ENCODE data around the gene ZNF668.

The ZNF668 gene

GRCh38 chr16:31073970-31074813 lies at the start of gene ZNF668, which contains the start of gene ZNF646:
Gene ZNF668 (minus strand): TSS chr16:31074240. CDS start chr16:31064459, 9,781 bp downstream.
Gene ZNF646 (plus strand): TSS chr16:31074422. CDS start chr16:31076325, 1,903 bp downstream.
- peak; percentile 99 for DNase-seq

DNA sequence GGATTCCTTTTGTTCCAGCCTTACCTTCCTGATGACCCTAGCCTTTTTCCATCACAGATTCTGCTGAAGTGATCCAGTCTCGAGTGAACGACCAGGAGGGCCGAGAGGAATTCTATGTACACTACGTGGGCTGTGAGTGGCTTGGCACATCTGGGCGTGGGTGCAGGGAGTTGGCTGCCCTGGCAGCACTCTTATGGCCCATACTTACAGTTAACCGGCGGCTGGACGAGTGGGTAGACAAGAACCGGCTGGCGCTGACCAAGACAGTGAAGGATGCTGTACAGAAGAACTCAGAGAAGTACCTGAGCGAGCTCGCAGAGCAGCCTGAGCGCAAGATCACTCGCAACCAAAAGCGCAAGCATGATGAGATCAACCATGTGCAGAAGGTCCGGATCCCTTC lies 46.1 kb upstream of the ZNF668 start:
- no peak for DNase-seq

DNA sequence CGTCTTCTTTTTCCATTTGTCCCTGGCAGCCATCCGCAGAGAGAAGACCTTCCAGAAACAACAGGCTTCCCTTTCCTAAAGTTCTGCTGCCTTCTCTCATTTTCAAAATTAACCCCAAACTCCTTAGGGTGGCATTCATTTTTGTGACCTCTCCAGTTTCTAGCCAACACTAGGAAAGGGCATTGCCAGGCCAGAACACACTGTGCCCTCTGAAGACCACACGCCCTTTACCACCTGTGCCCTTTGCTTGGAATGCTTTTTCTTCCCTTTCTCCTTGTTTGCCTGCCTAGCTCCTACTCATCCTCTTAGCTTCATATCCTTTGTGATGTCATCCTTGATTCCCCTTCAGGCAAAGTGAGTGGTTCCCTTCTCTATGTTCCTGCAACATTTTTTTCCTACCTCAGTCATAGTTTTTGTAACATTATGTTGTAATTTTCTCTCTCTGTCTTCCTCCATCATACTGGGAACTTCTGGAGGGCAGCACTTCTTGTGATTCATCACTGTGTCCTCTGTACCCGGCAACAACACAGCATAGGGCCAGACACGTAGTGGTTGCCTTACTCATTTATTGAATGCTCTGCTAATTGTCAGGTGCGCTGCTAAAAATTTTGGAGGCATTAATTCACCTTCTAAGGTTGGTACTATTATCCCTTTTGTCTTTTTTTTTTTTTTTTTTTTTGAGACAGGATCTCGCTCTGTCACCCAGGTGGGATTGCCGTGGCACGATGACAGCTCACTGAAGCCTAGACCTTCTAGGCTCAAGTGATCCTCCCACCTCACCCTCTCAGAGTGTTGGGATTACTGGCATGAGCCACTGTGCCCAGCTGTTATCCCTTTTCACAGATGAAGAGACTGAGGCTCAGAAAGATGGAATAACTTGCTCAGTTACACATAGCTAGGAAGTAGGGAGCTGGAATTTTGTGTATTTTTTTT lies 44.4 kb upstream of the ZNF668 start:
- DNase-seq: no peak

DNA sequence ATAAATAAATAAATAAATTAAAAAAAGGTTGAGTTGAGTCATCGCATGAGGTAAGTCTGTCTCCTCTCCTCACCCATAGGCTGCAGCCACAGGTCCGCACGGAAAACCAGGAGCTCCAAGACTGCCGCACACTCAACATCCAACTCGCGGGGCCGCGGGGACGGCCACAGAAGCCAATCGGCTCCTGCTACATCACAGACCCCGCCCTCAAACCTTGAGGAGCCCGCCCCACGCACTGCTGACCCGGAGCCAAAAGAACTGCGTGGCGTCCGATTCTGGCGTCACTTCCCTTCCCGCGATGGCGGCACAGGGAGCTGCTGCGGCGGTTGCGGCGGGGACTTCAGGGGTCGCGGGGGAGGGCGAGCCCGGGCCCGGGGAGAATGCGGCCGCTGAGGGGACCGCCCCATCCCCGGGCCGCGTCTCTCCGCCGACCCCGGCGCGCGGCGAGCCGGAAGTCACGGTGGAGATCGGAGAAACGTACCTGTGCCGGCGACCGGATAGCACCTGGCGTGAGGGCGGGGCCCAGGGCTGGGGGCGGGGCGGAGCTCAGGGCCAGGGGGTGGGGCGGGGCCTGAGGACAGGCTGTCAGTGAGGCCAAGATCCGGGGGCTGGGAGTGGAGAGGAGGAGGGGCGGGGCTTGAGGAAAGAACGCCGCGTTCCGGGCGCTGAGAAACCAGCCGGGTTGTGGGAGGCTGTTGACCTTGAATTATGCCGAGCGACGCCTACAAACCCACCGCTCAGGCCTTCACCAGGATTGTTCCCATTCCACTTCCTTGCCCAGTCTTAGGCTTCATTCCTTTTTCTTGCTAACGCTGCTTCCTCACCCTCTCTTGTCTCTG lies 43.6 kb upstream of the ZNF668 start, which contains the start of gene KAT8:
KAT8 (plus strand) TSS at position 281 of the 839 bp plus-strand sequence; CDS start at position 299, 18 bp downstream.
- DNase-seq: peak; percentile 97

- no peak for DNase-seq
Measured at GRCh38 chr16:31114468-31114867, 40.4 kb upstream of the ZNF668 start.

- no peak for DNase-seq
Measured at GRCh38 chr16:31113121-31114120, 39.4 kb upstream of the ZNF668 start.

- DNase-seq: no peak
Measured at GRCh38 chr16:31112711-31113110, 38.7 kb upstream of the ZNF668 start.

DNA sequence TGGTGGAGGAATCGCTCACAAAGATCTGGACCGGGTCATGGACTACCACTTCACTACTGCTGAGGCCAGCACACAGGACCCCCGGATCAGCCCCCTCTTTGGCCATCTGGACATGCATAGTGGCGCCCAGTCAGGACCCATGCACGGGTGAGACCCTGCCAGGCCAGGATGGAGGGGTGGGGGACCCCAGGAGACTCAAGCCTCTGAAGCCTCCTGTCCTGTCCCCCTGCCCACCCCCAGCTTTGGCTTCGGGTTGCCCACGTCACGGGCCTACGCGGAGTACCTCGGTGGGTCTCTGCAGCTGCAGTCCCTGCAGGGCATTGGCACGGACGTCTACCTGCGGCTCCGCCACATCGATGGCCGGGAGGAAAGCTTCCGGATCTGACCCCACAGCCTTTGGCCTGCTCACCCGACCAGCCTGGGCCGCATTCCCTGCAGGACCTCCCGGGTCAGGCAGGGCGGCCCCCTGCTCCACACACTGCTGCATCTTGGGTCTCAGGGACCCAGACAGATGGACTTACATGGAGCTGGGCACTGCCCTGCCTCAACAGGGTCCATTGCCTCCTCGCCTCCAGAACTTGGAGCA lies 37.9 kb upstream of the ZNF668 start:
- no peak for DNase-seq

DNA sequence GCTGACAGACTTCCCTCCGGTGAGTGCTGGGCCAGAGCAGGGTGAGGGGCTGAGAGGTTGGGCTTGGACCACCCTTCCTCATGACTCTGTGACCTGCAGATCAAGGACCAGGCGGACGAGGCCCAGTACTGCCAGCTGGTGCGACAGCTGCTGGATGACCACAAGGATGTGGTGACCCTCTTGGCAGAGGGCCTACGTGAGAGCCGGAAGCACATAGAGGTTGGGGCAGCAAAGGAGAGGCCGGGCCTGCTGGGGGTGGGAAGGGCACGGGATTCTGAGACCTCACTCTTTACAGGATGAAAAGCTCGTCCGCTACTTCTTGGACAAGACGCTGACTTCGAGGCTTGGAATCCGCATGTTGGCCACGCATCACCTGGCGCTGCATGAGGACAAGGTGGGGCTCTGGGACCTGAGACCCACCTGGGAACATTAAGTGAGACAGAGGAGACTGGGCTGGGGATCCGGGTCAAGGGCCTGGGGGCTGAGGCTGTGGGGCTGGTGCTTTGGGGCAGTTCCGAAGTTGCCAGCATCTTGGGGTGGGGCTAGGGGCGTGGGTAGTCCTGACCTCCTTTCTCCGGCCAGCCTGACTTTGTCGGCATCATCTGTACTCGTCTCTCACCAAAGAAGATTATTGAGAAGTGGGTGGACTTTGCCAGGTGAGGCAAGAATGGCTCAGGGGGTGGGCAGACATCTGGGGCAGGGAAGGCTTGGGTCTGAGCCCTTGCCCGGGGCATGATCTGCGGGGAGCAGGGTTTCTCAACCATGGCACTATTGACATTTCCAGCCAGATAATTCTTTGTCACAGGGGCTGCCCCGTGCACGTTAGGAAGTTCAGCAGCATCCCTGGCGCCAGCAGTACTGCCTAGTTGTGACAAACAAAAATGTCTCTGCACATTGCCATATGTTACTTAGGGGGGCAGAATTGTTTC lies 36.3 kb upstream of the ZNF668 start:
- DNase-seq: no peak

- DNase-seq: no peak
Measured at GRCh38 chr16:31109622-31110021, 35.6 kb upstream of the ZNF668 start.

- DNase-seq: no peak
Measured at GRCh38 chr16:31108794-31109558, 34.9 kb upstream of the ZNF668 start.

DNA sequence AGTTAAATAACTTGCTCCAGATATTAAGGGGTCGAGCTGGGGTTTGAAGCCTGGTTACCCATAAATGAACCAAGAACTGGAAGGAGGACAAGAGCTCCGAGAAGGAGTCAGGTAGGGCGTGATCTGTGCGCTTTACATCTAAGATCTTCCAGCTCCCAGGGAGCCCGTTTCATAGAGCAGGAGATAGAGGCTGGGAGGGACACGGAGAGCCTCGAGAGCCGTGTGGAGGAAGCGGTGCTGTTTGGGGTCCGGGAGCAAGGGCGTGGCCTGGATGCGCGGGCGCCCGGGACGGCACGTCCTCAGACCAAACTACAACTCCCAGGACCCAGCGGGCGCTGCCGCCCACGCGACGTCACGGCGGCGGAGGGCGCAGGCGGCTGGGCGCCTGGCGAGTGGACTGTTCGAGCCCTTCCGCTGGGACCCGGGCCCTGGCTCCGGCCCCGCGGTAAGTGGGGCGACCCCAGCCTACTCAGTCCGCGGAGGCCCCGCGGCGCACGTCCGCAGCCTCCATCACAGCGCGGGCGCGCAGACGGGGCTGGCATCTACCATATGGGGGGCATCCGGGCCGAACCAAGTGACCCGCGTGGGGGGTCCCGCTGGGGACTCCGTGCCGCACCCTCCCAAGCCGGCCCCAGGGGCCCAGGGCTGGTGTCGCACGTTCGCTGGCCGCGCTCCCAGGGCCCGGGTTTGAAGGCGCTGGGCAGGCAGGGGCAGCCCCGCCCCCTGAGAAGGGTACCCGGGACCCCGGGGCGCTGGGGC lies 34.2 kb upstream of the ZNF668 start, which contains the start of gene BCKDK:
BCKDK (plus strand) TSS at position 352 of the 759 bp plus-strand sequence. CDS start 838 bp downstream, outside the sequence.
- DNase-seq: peak; percentile 69

GRCh38 chr16:31107465-31107867 lies 33.4 kb upstream of the ZNF668 start:
- peak; percentile 86 for DNase-seq

DNA sequence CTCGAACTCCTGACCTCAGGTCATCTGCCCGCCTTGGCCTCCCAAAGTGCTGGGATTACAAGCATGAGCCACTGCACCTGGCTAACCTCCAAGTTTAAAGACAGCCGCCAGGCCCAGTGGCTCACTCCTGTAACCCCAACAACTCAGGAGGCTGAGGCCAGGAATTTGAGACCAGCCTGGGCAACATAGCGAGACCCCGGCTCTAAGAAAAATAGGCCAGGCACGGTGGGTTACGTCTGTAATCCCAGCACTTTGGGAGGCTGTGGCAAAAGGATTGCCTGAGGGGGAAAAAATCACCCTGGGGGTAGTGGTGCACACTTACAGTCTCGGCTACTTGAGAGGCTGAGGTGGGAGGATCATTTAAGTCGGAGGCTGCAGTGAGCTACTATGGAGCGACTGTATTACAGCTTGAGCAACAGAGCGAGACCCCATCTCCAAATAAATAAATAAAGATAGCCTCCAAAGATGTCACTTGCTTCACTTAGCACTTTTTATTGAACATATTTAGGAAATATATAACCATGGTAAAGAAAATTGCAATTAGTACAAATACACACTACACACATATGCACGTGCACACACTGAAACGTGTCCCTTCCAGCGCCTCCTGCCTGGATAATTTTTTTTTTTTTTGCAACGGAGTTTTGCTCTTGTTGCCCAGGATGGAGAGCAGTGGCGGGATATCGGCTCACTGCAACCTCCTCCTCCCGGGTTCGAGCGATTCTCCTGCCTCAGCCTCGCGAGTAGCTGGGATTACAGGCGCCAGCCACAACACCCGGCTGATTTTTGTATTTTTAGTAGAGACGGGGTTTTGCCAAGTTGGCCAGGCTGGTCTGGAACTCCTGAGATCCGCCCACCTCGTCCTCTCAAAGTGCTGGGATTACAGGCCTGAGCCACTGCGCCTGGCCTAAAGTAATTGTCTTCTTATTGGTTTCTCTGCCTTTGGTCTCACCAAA lies 32.7 kb upstream of the ZNF668 start:
- DNase-seq: no peak

DNA sequence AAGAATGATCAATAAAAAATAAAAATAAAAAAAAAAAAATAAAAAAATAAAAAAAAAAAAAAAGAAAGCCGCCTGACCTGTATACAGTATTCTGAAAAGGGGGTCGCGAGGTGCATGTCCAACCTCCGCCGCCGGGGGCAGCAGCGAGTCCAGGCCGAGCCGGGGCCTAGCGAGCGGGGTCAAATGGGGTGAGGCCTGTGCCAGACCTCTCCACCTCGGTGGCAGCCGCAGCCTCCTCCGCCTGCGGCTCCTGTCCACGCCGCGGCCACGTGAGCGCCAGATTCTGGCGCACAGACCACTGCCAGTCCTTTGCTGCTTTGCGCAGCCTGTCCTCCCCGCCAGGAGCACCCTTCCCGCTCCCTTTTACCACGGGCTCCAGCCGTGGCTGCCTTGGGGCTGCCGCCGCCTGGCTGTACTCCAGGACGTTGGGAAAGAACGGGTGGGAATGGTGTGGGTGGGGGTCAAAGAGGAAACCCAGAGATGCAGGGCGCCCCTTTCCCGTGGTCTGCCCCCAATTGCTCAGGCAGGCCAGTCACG lies 31.7 kb upstream of the ZNF668 start:
- peak; percentile 64 for DNase-seq

Measured in DMS 273 treated with DMSO at 0.1 percent for 48 hours (cell line).